ENCODE measurements around the gene IPO11.

DNA sequence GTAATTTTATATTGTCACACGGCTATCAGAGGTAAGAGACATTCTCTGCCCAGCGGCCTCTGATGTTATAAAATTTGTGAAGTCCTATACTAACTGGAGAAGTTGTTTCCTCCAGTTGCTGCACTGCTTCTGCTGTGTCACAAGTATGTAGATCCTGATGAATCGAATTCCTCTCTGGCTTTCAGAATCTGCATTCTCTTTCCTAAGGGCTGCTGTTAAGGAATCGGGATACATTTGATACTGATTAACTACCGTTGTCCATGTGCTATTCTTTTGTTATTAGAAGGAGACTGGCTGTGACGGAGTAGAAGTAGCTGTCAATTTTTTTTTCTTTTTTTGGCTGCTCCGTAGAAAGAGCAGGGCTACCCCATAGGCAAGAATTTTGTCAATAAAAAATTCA is 84.3 kb downstream of the IPO11 start:
- TF ChIP-seq, protein P1, sequence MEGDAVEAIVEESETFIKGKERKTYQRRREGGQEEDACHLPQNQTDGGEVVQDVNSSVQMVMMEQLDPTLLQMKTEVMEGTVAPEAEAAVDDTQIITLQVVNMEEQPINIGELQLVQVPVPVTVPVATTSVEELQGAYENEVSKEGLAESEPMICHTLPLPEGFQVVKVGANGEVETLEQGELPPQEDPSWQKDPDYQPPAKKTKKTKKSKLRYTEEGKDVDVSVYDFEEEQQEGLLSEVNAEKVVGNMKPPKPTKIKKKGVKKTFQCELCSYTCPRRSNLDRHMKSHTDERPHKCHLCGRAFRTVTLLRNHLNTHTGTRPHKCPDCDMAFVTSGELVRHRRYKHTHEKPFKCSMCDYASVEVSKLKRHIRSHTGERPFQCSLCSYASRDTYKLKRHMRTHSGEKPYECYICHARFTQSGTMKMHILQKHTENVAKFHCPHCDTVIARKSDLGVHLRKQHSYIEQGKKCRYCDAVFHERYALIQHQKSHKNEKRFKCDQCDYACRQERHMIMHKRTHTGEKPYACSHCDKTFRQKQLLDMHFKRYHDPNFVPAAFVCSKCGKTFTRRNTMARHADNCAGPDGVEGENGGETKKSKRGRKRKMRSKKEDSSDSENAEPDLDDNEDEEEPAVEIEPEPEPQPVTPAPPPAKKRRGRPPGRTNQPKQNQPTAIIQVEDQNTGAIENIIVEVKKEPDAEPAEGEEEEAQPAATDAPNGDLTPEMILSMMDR (IDR thresholded peaks at IDR 0.05 in 8 of 11, conservative IDR thresholded peaks at IDR 0.05 in 3 of 11): no peak
- no peak for TF ChIP-seq POLR2A (IDR thresholded peaks at IDR 0.05)

Data from spleen (tissue), 7 donors.